Stimulated activated CD8-positive, alpha-beta memory T cell treated with anti-CD3 and anti-CD28 coated beads, Interleukin-7, amount 100 ng/mL, for 1 hour (primary cell): ENCODE results near the gene FOXC2.

ENCODE experiments used
- DNase-seq, 2 donors: peaks; one replicate each; pipeline ENCODE4 v3.0.0-alpha.2; 2020; ENCODE audit warnings: low read depth in 2 of 2

The FOXC2 gene

GRCh38 chr16:86614699-86615098, 48.1 kb downstream of the FOXC2 start:
- DNase-seq = no peak

DNA sequence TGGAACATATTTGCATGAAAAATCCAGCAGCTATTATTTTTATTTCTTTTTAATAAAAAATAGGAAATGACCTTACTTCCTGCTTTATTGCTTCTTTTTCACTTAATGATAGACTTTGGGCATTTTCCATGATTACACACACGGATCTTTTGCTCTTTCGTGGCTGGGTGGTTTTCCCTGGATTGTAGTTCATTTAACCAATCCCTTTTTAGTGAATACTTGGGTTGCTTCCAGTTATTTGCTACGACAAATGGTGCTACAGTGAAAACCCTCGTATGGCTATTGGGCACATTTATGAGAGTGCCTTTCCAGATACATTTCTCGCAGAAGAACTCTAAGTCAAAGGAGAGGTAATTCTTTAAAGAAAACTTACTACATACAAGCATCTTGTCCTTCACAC, 50.3 kb downstream of the FOXC2 start:
- no peak for DNase-seq

DNA sequence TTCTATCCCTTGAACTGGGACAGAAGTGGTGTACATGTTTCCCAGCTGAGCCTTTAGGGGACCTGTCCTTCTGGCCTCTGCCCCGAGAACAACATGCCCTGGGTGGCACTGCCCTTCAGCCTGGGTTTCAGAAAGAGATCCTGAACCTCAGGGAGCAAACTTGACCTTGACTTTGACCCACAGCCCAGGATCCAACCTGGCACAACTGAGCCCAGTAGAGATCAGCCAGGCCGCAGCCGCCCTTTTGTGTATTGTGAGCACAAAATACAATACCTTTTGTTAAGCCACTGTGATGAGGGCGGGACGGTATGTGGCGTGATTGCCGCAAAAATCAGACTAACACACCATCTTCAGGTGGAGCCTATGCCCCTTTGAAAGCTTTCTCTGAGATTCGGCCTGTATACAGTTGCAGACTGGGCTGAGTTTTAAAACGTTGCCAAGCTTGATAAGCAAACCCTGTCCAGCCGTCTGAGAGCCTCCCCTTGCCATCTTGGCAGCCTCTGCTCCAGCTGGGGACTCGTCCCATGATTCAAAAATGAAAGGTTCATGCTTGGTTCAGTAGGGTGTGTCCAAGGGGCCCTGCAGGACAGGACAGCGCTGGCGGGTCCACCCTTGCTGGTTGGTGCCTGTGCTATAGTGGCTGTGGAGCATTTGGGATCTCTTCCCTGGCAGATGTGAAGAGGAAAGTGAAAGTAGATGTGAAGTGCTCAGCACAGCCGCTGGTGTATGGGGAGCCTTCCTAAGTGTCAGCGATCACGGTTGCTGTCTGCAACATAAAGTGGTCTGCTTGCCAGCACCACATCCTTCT, 52.0 kb downstream of the FOXC2 start:
- no peak for DNase-seq
